Amniotic stem cell (primary cell): ENCODE results near the gene SOX2.

Experiments used
- DNase-seq: peaks from one replicate; lab custom pipeline; 2025; lab: John Stamatoyannopoulos, UW

SOX2 gene

DNA sequence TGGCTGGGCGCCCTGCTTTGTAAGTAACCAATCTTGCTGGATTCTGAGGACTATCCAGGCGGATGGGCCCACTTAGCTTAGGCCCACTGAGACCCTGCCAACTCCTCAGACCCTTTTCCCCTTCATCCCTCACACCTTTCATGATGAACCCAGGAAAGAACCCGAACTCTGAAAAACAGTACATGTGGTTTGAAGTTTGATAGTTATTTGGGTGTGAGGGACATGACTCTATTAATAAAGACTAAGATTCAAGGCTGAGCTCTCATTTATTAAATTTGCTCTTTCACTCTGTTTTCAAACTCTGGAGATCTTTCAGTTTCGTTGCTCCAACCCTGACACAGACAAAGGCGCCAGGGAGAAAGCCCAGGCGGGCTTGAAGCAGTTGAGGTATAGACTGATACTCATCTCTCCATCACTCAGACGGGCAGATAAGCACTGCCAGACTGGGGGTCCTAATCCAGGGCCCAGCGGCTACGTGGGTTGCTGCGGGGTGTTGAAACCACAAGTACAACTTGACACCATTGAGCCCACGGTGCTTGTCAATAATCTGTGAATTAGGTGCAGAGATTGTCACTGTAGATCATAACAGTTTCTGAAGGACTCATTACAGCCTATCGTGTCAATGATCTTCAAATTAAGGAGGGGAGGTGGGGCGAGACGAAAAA, 7.2 kb upstream of the SOX2 start:
- DNase-seq: no peak

DNA sequence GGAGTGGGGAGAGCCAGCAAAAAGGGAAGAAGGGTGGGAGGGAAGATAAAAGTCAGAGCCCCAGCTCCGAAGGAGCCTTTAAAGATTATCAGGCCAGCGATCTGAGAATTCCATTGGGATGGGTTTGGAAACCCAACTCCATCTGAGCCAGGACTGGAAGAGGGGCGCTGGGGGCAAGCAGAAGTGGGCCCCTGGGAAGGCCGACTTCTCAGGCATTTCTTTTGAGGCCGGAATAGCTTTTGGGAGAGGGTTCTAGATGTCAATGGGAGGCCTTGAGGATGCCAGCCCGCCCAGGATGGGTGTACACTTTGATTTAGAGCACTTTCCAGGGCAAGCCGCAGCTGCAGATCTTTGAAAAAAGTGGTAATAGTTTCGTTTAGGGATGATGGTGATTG, 6.6 kb upstream of the SOX2 start:
- no peak for DNase-seq

GRCh38 chr3:181707980-181708379, 3.7 kb upstream of the SOX2 start:
- no peak for DNase-seq

- DNase-seq: peak; percentile 29
These were observed 2.0 kb upstream of the SOX2 start for GRCh38 chr3:181709537-181710279.

DNA sequence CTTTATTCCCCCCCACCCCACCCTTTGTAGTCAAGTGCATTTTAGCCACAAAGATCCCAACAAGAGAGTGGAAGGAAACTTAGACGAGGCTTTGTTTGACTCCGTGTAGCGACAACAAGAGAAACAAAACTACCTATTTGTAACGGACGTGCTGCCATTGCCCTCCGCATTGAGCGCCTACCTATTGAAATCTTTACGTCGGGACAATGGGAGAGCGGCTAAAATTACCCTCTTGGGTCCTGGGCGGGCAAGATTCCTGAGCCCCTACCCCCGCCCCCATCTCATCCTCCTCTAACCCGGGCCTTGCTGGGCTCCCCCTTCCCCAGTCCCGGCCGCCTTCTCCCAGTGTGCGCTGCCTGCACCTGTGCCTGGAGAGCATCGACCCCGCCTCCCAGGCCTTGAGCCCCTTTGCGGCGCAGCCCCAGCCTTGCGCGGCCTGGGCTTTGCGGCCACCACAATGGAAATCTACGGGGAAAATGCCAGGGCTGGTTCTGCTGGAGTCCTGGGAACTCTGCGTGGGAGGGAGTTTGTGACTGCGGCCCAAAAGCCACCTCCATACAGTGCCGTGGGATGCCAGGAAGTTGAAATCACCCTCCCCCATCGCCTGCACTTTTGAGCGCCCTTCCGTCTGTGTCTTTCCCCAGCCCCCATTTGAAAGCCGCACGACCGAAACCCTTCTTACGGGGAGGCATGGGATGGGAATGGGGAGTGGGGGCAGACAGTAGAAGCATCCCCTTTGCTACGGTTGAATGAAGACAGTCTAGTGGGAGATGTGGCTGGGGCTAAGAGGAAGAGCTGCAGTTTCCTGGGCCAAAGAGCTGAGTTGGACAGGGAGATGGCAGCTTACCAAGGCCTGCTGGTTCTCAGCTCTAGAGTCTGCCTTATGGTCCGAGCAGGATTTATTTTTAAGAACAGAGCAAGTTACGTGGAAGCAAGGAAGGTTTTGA, 1.1 kb upstream of the SOX2 start:
- DNase-seq: no peak

- no peak for DNase-seq
These were observed 464 bp downstream of the SOX2 start for GRCh38 chr3:181712226-181712552.

DNA sequence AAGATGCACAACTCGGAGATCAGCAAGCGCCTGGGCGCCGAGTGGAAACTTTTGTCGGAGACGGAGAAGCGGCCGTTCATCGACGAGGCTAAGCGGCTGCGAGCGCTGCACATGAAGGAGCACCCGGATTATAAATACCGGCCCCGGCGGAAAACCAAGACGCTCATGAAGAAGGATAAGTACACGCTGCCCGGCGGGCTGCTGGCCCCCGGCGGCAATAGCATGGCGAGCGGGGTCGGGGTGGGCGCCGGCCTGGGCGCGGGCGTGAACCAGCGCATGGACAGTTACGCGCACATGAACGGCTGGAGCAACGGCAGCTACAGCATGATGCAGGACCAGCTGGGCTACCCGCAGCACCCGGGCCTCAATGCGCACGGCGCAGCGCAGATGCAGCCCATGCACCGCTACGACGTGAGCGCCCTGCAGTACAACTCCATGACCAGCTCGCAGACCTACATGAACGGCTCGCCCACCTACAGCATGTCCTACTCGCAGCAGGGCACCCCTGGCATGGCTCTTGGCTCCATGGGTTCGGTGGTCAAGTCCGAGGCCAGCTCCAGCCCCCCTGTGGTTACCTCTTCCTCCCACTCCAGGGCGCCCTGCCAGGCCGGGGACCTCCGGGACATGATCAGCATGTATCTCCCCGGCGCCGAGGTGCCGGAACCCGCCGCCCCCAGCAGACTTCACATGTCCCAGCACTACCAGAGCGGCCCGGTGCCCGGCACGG, 991 bp downstream of the SOX2 start:
- no peak for DNase-seq

DNA sequence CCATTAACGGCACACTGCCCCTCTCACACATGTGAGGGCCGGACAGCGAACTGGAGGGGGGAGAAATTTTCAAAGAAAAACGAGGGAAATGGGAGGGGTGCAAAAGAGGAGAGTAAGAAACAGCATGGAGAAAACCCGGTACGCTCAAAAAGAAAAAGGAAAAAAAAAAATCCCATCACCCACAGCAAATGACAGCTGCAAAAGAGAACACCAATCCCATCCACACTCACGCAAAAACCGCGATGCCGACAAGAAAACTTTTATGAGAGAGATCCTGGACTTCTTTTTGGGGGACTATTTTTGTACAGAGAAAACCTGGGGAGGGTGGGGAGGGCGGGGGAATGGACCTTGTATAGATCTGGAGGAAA, 1.5 kb downstream of the SOX2 start:
- no peak for DNase-seq

DNA sequence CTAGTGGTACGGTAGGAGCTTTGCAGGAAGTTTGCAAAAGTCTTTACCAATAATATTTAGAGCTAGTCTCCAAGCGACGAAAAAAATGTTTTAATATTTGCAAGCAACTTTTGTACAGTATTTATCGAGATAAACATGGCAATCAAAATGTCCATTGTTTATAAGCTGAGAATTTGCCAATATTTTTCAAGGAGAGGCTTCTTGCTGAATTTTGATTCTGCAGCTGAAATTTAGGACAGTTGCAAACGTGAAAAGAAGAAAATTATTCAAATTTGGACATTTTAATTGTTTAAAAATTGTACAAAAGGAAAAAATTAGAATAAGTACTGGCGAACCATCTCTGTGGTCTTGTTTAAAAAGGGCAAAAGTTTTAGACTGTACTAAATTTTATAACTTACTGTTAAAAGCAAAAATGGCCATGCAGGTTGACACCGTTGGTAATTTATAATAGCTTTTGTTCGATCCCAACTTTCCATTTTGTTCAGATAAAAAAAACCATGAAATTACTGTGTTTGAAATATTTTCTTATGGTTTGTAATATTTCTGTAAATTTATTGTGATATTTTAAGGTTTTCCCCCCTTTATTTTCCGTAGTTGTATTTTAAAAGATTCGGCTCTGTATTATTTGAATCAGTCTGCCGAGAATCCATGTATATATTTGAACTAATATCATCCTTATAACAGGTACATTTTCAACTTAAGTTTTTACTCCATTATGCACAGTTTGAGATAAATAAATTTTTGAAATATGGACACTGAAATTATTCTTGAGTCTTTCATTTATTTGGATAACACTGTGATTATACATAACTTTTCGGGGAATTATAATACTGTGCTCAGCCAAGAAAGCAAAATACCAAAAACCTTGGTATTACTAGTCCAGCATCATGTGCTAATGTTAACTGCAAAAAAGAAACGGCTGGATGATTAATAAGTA, 2.2 kb downstream of the SOX2 start:
- no peak for DNase-seq

- DNase-seq: no peak
These were observed 4.0 kb downstream of the SOX2 start for GRCh38 chr3:181715571-181716340.

GRCh38 chr3:181716966-181717365, 5.2 kb downstream of the SOX2 start:
- DNase-seq: no peak

DNA sequence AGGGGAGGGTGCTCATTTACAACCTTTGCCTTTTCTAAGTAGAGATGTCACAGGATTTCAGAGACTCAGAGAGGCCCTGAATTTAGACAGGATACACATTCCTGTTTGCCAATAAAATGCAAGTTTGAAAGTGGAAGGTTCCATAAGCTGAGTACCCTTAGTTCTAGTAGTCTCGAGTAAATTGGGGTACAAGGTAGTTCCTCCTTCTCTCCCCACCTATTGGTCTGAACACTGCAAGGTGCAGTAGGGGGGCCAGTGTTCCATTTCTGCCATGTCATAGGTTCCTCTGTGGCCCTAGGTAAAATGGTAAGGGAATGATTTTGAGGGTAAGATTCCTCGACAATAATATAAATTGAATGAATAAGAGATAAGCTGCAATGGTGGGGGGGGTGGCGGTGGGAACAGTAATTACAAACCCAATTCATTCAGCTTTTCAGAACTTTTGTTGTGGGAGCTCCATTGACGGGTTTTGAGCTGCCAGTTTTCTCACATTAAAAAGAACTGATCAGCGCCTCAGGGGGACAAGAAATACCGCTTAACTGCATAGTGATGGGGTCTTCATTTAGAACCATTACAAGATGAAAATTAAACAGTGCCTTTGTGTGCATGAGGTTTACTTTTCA, 5.9 kb downstream of the SOX2 start:
- DNase-seq: no peak

DNA sequence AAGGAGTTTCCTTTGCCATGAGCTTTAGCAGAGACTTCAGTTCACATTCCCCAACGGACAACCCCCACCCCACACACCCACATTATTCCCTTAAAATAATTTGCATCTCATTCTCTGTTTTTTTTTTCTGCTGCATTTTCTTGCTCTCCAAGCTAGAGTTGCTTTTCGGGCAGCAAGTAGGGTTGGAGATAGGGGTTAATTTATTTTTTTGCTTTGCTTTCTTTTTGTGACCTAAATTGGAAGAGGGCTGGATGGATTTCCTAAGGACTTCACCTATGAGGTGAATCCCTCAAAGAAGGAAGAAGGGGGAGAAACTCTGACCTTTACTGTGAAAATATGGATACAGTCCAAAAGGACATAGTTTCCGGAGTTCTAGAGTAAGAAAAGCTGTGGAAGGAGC, 6.6 kb downstream of the SOX2 start:
- no peak for DNase-seq

DNA sequence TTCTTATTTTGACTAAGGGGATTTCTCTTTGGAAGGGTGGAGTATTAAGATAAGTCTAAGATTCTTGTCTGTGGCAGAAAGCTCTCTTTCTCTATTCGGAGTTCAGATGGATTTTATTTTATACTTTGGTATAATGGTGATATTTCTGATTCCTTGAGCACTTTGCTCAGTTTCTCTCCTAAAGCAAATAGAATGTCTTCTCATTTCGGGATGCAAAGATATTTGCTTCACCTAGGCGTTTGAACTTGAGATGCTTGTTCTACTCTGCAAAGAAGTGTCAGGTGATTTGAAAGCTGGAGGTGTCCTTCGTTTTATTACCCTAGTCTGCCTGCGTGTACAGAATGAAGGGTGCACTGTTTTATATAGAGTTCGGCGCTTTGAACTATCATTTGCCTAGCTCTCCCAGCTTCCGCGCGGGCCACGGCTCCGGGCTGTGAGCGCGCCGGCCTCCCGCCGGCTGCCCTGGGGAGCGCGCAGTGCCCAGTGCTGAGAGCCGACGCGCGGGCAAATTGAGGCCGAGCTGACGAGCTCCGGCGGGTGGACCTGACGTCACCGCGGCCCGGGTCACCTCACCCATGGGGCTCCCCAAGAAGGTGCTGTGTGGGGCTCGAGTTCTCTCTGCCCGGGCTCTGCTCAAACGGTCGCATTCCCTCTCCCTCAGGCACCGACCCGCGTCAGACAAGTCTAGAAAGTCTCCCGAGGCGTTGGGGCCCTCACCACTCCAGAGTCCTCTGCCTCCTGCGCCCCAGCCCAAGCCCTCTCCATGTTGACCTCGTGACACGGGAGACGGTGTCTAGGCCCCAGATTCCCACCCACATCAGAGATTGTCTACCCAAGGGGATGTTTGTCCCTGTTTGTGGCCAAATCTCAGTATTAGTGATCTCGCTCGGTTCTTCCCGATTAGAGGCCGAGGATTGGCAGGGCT, 7.5 kb downstream of the SOX2 start:
- DNase-seq: no peak

DNA sequence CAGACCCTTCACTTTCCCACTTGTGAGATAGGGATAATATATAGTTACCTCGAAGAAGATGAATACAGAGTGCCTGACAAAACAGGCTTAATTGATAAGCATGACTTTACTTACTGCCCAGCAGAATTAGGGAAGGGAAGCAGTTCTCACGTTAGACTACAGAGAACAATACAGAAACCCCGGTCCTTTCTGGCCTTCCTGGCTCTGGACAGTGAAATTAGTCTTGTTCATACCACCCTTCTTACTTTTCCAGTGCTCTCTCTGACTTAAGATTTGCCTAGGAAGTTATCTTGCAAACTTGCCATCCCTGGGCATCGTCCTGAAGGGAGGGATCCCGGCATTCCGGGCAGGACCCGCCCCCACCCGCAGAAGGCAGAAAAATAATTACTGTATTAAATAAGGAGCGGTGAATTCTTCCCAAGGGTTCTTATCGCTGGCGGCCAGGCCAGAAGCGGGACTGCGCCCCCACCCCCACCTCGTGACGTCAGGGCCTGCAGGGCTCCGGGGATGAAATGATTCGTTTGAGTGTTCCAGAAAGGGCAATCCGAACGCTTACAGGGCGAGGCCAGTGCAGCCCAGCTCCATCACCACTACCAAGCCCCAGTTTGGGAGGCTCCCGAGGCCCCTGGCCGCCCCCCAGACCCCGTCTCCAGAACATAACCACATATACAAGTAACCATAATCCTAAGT, 8.4 kb downstream of the SOX2 start:
- no peak for DNase-seq

- DNase-seq: no peak
These were observed 9.5 kb downstream of the SOX2 start for GRCh38 chr3:181721046-181721875.

DNA sequence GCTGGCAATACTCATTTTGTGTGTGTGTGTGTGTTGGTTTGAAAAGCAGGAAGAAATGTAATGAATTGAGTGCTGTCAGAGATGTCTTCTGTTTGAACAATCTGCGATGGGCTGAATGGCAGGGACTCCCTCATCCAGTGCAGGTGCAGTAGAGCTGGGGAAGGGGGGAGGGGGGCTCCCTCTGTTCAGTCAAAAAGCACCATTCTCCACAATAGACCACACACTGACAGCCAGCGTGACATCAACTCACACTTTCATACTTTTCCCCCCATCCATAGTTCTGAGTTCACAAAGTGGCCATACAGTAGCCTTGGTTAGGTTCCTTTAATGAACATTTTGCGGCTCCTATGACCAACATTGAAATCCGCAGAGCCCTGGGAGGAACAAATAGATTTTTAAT, 10.4 kb downstream of the SOX2 start:
- DNase-seq: no peak
